ENCODE measurements around the gene DMKN.

DMKN gene

GRCh38 chr19:35546532-35546931, 33.1 kb upstream of the DMKN start:
- no peaks in the 10 kb centered on the region for H3K9me3 ChIP-seq (ENCODE audit: control insufficient read depth, low read length)
- H3K27ac ChIP-seq (ENCODE audit: low read depth, low read length, severe bottlenecking), result no peak overlapping the region
- peak overlapping the region; percentile 90 for H3K4me3 ChIP-seq (ENCODE audit: extremely low read depth, insufficient read depth, low read length, poor library complexity, severe bottlenecking)
- H3K36me3 ChIP-seq (ENCODE audit: control insufficient read depth, insufficient read depth, low read length), result peaks cover 24% of the 10 kb centered on the region
- WGBS, 2 experiments (ENCODE audit: insufficient coverage in 2 of 2), result 95 to 98% methylated on average over 6 of the region's 8 CpGs
- peaks cover 7% of the 10 kb centered on the region for H3K4me1 ChIP-seq (ENCODE audit: control insufficient read depth, insufficient read depth, low read length, poor library complexity, severe bottlenecking)

DNA sequence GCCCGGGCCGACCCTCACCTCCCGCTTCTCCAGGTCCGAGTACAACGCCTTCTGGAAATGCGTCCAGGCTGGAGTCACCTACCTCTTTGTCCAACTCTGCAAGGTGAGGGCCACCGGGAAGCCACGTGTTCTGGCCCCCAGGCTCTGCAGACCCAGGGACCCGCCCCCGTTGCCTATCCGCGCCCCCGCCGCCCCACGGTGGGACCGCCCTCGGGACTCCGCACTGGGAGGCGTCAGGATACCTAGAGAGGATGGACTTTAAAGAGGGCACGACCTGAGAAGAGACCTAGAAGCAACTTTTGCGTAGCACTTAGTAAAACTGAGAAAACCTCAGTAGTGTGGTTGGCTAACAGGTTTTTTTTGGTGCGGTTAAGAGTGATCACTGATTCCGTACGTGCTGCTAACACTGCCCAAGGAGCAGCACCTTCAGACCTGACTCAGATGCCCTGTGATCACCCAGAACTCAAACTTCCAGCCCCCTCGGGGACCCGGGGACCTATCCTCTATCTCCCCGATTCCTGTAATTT, 32.5 kb upstream of the DMKN start:
- no peak overlapping the region for H3K27ac ChIP-seq (ENCODE audit: low read depth, low read length, severe bottlenecking)
- peaks cover 7% of the 10 kb centered on the region for H3K4me1 ChIP-seq (ENCODE audit: control insufficient read depth, insufficient read depth, low read length, poor library complexity, severe bottlenecking)
- WGBS, 2 experiments (ENCODE audit: insufficient coverage in 2 of 2), result 7 to 10% methylated on average over 14 to 27 of the region's 27 CpGs
- peak overlapping the region; percentile 90 for H3K4me3 ChIP-seq (ENCODE audit: extremely low read depth, insufficient read depth, low read length, poor library complexity, severe bottlenecking)
- peaks cover 24% of the 10 kb centered on the region for H3K36me3 ChIP-seq (ENCODE audit: control insufficient read depth, insufficient read depth, low read length)
- H3K9me3 ChIP-seq (ENCODE audit: control insufficient read depth, low read length), result no peaks in the 10 kb centered on the region

DNA sequence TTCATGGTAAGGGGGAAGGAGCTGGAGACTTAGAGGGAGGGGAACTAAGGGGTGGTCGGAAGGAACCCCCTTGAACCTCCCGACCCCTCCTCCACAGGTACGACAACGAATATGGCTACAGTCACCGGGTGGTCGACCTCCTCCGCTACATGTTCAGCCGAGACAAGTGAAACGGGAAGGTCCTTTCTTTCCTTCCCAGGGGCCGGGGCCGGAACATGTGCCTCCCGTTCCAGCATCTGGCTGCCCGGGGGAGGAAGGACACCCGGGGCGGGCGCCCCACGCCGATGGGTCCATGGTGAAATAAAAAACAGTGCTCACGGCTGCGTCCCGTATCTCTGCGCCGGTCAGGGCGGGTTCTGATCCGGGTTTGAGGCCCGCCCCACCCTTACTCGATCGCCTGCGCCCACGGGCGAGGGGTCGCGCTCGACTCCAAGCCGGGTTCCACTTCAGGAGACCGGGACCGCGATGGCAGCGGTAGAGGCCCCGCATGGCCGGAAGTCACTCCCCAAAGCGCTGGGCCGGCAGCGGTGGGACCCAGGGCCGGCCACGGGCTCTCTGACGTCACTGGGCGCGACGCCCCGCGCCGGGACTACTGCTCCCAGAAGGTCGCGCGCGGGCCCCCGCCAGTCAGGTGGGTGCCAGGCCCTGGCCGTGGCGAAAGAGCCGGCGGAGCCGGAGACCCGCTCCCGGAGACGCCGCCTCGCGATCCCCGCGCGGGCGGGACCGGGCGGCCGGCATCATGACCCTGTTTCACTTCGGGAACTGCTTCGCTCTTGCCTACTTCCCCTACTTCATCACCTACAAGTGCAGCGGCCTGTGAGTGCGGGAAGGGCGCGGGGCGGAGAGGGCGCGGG, 31.8 kb upstream of the DMKN start, which contains the start of gene TMEM147:
TSS of gene TMEM147 (plus strand) at position 626 of the 854 bp plus-strand sequence. CDS start at position 740, 114 bp downstream.
- H3K36me3 ChIP-seq (ENCODE audit: control insufficient read depth, insufficient read depth, low read length), result peaks cover 24% of the 10 kb centered on the region
- H3K27ac ChIP-seq (ENCODE audit: low read depth, low read length, severe bottlenecking), result peak within 1 kb of the TSS; percentile 50
- WGBS, 2 experiments (ENCODE audit: insufficient coverage in 2 of 2), result 0 to 1% methylated on average over 78 to 80 of the region's 85 CpGs

DNA sequence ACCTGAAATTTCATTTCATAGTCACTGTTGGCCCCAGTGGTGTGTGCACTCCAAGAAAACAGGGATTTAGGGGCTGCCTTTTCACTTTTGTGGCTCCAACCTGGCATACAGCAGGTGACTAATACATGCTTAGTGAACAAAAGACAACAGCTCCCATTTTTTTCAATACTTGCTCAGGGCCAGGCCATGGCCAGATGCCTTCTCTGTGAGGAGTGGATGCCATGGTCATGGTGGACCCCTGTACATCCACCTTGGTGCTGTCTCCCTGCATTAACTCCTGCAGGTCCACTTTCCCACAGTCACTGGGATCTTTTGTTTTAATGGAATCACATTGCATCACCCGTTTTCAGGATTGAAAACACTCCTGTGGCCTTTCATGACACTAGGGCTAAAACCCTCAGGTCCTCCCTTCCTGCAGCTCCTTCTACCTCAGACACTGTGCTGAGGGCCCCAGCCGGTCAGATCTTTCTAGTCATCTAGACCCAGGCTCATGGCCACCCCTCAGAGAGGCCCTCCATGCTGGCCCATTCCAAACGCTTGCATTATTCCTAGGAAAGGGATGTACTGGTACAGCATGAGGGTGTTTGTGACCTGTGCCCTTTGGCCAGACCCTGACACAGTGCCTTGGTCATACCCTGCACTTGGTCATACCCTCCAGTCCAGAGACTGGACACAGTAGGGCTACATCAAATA, 30.8 kb upstream of the DMKN start:
- H3K4me1 ChIP-seq (ENCODE audit: control insufficient read depth, insufficient read depth, low read length, poor library complexity, severe bottlenecking), result peaks cover 7% of the 10 kb centered on the region
- no peak overlapping the region for H3K27ac ChIP-seq (ENCODE audit: low read depth, low read length, severe bottlenecking)
- no peaks in the 10 kb centered on the region for H3K9me3 ChIP-seq (ENCODE audit: control insufficient read depth, low read length)
- peak overlapping the region; percentile 90 for H3K4me3 ChIP-seq (ENCODE audit: extremely low read depth, insufficient read depth, low read length, poor library complexity, severe bottlenecking)
- peaks cover 24% of the 10 kb centered on the region for H3K36me3 ChIP-seq (ENCODE audit: control insufficient read depth, insufficient read depth, low read length)
- 69 to 89% methylated on average over 2 of the region's 3 CpGs for WGBS, 2 experiments (ENCODE audit: insufficient coverage in 2 of 2)

More for the DNA sequence above, 31.8 kb upstream of the DMKN start, which contains the start of gene TMEM147:
- peak within 1 kb of the TSS; percentile 90 for H3K4me3 ChIP-seq (ENCODE audit: extremely low read depth, insufficient read depth, low read length, poor library complexity, severe bottlenecking)
- H3K9me3 ChIP-seq (ENCODE audit: control insufficient read depth, low read length), result no peaks in the 10 kb centered on the region
- peaks cover 7% of the 10 kb centered on the region for H3K4me1 ChIP-seq (ENCODE audit: control insufficient read depth, insufficient read depth, low read length, poor library complexity, severe bottlenecking)

- Histone ChIP-seq H3K4me3 (ENCODE audit: extremely low read depth, insufficient read depth, low read length, poor library complexity, severe bottlenecking) (no peak overlapping the region), H3K27ac (ENCODE audit: low read depth, low read length, severe bottlenecking) (no peak overlapping the region), H3K9me3 (ENCODE audit: control insufficient read depth, low read length) (no peaks in the 10 kb centered on the region), H3K4me1 (ENCODE audit: control insufficient read depth, insufficient read depth, low read length, poor library complexity, severe bottlenecking) (peaks cover 7% of the 10 kb centered on the region), H3K36me3 (ENCODE audit: control insufficient read depth, insufficient read depth, low read length) (peaks cover 20% of the 10 kb centered on the region)
- WGBS, 2 experiments (ENCODE audit: insufficient coverage in 2 of 2), result 96 to 99% methylated on average over 8 to 14 of the region's 15 CpGs
Measured at GRCh38 chr19:35543280-35544109, 30.0 kb upstream of the DMKN start.

DNA sequence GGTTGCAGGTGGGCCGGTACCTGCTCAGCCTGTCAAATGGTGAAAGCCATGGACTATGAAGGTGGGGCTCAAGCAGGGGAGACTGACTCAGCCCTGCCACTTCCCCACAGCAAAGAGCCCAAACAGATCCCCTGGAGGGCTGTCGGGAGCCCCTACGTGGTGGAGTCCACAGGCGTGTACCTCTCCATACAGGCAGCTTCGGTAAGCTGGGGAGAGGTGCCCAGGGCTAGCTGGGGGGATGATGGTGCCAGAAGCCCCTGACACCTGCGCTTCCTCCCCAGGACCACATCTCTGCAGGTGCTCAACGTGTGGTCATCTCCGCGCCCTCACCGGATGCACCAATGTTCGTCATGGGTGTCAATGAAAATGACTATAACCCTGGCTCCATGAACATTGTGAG, 28.8 kb upstream of the DMKN start:
- H3K4me1 ChIP-seq (ENCODE audit: control insufficient read depth, insufficient read depth, low read length, poor library complexity, severe bottlenecking), result peaks cover 7% of the 10 kb centered on the region
- H3K27ac ChIP-seq (ENCODE audit: low read depth, low read length, severe bottlenecking), result no peak overlapping the region
- H3K4me3 ChIP-seq (ENCODE audit: extremely low read depth, insufficient read depth, low read length, poor library complexity, severe bottlenecking), result no peak overlapping the region
- WGBS, 2 experiments (ENCODE audit: insufficient coverage in 2 of 2), result 94 to 100% methylated on average over 1 to 8 of the region's 11 CpGs
- H3K36me3 ChIP-seq (ENCODE audit: control insufficient read depth, insufficient read depth, low read length), result peaks cover 14% of the 10 kb centered on the region
- H3K9me3 ChIP-seq (ENCODE audit: control insufficient read depth, low read length), result no peaks in the 10 kb centered on the region

GRCh38 chr19:35540356-35540927, 27.0 kb upstream of the DMKN start:
- no peak overlapping the region for H3K27ac ChIP-seq (ENCODE audit: low read depth, low read length, severe bottlenecking)
- 90 to 91% methylated on average over 6 to 7 of the region's 7 CpGs for WGBS, 2 experiments (ENCODE audit: insufficient coverage in 2 of 2)
- no peaks in the 10 kb centered on the region for H3K9me3 ChIP-seq (ENCODE audit: control insufficient read depth, low read length)
- no peak overlapping the region for H3K4me3 ChIP-seq (ENCODE audit: extremely low read depth, insufficient read depth, low read length, poor library complexity, severe bottlenecking)
- H3K36me3 ChIP-seq (ENCODE audit: control insufficient read depth, insufficient read depth, low read length), result peaks cover 8% of the 10 kb centered on the region
- H3K4me1 ChIP-seq (ENCODE audit: control insufficient read depth, insufficient read depth, low read length, poor library complexity, severe bottlenecking), result no peaks in the 10 kb centered on the region

DNA sequence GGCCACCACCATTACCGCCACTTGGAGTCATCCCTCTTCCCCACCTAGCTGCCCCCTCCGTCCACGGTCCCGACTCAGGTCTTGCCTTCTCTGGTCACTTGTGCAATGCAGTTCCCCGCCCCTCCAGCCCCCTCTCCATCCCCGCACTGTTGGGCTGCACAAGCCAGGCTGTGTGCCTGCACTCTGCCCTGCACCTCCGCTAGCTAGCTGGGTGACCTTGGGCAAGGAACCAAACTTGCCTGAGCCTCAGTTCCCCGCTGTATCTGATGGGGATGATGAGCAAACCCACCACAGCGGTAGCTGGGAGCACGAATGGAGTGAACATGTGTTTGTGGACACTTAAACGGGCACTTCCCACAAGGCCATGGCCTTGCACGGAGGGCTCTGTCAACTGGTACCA, 26.4 kb upstream of the DMKN start:
- WGBS, 2 experiments (ENCODE audit: insufficient coverage in 2 of 2), result 94 to 97% methylated on average over 10 to 12 of the region's 12 CpGs
- no peak overlapping the region for H3K27ac ChIP-seq (ENCODE audit: low read depth, low read length, severe bottlenecking)

GRCh38 chr19:35539314-35539713, 25.9 kb upstream of the DMKN start:
- Histone ChIP-seq H3K27ac (ENCODE audit: low read depth, low read length, severe bottlenecking) (no peak overlapping the region), H3K9me3 (ENCODE audit: control insufficient read depth, low read length) (no peaks in the 10 kb centered on the region), H3K36me3 (ENCODE audit: control insufficient read depth, insufficient read depth, low read length) (peaks cover 8% of the 10 kb centered on the region), H3K4me1 (ENCODE audit: control insufficient read depth, insufficient read depth, low read length, poor library complexity, severe bottlenecking) (no peaks in the 10 kb centered on the region), H3K4me3 (ENCODE audit: extremely low read depth, insufficient read depth, low read length, poor library complexity, severe bottlenecking) (no peak overlapping the region)
- 81 to 100% methylated on average over 3 to 4 of the region's 6 CpGs for WGBS, 2 experiments (ENCODE audit: insufficient coverage in 2 of 2)

More for the DNA sequence above, 26.4 kb upstream of the DMKN start:
- Histone ChIP-seq H3K4me1 (ENCODE audit: control insufficient read depth, insufficient read depth, low read length, poor library complexity, severe bottlenecking) (no peaks in the 10 kb centered on the region), H3K9me3 (ENCODE audit: control insufficient read depth, low read length) (no peaks in the 10 kb centered on the region), H3K36me3 (ENCODE audit: control insufficient read depth, insufficient read depth, low read length) (peaks cover 8% of the 10 kb centered on the region), H3K4me3 (ENCODE audit: extremely low read depth, insufficient read depth, low read length, poor library complexity, severe bottlenecking) (no peak overlapping the region)

All from mesodermal cell (in vitro differentiated cells).